ENCODE results near the gene SAMD3. TPM values are rescaled to one million over a fixed set of nuclear protein-coding genes. Genes with fewer than 3 reads are reported as not detected.

The SAMD3 gene
- total RNA-seq, 1 donor from 2014 or later = not detected

DNA sequence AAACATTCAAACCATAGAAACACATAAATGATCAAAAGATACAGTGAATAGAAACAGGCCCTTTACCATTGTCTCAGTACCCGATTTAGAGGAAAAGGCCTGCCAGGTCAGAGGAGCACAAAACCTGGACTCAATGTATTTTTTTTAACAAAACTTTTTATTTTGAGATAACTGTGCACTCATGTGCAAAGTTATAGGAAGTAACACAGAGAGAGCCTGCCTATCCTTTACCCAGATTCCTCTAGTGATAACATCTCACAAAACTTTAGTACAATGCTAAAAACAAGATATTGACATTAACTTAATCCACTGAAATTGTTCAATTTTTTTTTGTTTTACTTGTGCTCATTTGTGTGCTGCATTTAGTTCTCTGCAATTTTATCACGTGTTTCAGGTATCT is 36.8 kb upstream of the SAMD3 start:
- Histone ChIP-seq H3K27ac (no peak overlapping the region), H3K4me1 (no peaks in the 10 kb centered on the region), H3K9me3 (no peaks in the 10 kb centered on the region), H3K4me3 (no peak overlapping the region), H3K36me3 (no peaks in the 10 kb centered on the region), H3K27me3 (no peaks in the 10 kb centered on the region)
- TF ChIP-seq, protein P1, sequence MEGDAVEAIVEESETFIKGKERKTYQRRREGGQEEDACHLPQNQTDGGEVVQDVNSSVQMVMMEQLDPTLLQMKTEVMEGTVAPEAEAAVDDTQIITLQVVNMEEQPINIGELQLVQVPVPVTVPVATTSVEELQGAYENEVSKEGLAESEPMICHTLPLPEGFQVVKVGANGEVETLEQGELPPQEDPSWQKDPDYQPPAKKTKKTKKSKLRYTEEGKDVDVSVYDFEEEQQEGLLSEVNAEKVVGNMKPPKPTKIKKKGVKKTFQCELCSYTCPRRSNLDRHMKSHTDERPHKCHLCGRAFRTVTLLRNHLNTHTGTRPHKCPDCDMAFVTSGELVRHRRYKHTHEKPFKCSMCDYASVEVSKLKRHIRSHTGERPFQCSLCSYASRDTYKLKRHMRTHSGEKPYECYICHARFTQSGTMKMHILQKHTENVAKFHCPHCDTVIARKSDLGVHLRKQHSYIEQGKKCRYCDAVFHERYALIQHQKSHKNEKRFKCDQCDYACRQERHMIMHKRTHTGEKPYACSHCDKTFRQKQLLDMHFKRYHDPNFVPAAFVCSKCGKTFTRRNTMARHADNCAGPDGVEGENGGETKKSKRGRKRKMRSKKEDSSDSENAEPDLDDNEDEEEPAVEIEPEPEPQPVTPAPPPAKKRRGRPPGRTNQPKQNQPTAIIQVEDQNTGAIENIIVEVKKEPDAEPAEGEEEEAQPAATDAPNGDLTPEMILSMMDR (IDR thresholded peaks at IDR 0.05) = no peak
- no peak for DNase-seq (ENCODE audit: low spot score in 2 of 2)
- intact Hi-C loops (cut with DNase I) = no loop called here

DNA sequence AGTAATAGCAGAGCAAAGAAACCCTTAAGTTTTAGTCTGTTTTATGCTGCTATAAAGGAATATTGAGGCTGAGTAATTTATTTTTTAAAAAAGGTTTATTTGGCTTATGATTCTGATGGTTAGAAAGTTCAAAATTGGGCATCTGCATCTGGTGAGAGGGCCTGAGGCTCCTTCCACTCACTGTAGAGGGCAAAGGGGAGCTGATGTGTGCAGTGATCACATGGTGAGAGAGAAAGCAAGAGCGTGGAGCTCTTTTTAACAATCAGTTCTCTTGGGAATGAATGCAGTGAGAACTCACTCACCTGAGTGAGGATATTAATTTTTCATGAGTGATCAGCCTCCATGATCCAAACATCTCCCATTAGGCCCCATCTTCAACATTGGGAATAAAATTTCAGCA is 36.4 kb upstream of the SAMD3 start:
- no peaks in the 10 kb centered on the region for H3K9me3 ChIP-seq
- H3K4me3 ChIP-seq = no peak overlapping the region
- no peak for DNase-seq (ENCODE audit: low spot score in 2 of 2)
- TF ChIP-seq, protein P1 (IDR thresholded peaks at IDR 0.05) = no peak
- no peak overlapping the region for H3K27ac ChIP-seq
- H3K4me1 ChIP-seq = no peaks in the 10 kb centered on the region
- intact Hi-C loops (cut with DNase I) = no loop called here
- H3K27me3 ChIP-seq = no peaks in the 10 kb centered on the region
- no peaks in the 10 kb centered on the region for H3K36me3 ChIP-seq

DNA sequence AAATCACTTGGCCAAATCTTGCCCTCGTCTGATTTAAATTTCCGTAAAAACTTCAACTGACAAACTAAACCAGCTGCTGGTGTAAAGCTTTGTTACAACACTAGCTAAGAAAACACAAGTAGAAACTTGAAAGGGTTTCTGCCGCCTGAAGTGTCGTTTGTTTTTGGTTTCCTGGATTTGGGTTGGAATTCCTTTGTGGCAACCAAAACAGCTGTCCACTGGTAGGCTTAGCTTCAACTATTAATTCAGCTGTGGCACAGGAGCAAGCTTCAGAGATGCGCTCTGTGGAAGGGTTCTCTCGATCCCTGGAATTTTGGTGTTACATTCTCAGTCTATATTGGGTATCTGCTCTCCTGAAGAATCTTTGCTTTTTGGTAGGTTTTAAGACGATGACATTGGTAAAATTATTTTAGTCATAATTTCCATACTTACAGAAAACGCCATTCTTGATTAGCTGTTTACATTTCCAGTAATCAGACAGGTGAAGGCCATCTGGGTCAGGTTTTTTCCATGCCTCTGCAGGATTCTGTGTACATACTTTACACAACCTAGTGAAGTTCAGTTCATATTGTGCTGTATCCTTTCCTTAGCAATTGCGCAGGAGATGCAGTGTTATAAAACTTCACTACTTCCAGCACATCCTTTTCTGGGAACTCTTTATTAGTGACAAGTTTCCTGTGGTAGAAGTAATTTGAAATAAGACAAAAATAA is 29.9 kb upstream of the SAMD3 start:
- Histone ChIP-seq H3K4me3 (no peak overlapping the region), H3K27me3 (no peaks in the 10 kb centered on the region), H3K36me3 (no peaks in the 10 kb centered on the region), H3K9me3 (no peaks in the 10 kb centered on the region), H3K27ac (no peak overlapping the region), H3K4me1 (no peaks in the 10 kb centered on the region)
- intact Hi-C loops (cut with DNase I) = loop anchor here (1.0 kb wide), 1 partner anchor 24 kb away; no protein-coding TSS in a partner anchor
- TF ChIP-seq, protein P1 (IDR thresholded peaks at IDR 0.05) = no peak
- no peak for DNase-seq (ENCODE audit: low spot score in 2 of 2)

DNA sequence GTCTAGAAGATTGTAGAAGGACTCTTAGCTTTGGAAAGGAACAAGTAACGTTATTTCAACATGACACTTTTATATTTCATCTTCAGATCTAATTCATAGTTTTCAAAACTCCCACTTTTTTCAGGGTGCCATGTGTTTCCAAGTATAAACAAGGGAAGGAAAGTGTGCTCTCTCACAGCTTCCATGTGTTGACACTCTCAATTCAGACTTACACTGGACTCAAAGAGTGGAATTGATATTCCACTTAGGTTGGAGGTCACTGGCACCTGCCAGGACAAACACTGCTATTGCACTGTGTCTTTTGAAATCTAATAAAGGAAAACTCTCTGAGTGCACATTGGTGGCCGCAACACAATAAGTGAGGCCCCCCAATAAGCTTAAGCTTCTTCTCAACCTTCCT is 22.5 kb upstream of the SAMD3 start:
- TF ChIP-seq, protein P1 (IDR thresholded peaks at IDR 0.05) = no peak
- DNase-seq (ENCODE audit: low spot score in 2 of 2) = no peak
- H3K4me1 ChIP-seq = no peaks in the 10 kb centered on the region
- no peak overlapping the region for H3K27ac ChIP-seq
- H3K9me3 ChIP-seq = no peaks in the 10 kb centered on the region
- no peaks in the 10 kb centered on the region for H3K36me3 ChIP-seq
- H3K27me3 ChIP-seq = no peaks in the 10 kb centered on the region
- no peak overlapping the region for H3K4me3 ChIP-seq
- intact Hi-C loops (cut with DNase I) = no loop called here

DNA sequence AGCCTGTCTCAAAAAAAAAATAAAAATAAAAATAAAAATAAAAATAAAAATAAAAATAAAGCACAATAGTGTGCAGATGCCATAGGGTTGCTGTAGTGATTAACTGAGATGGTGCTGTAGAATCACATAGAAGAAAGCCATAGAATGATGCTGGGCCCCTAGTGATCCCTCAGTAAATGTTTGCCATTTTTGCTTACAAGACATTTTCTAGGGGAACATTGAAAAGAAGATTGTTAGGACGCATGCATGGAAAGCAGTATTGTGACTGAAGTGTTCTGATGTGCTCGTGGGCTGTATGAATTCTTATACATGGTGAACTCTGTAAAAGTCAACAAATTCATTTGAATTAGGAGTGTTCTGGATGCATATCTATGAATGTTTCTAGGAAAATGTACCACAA is 22.0 kb upstream of the SAMD3 start:
- TF ChIP-seq, protein P1 (IDR thresholded peaks at IDR 0.05) = no peak
- intact Hi-C loops (cut with DNase I) = no loop called here
- no peaks in the 10 kb centered on the region for H3K9me3 ChIP-seq
- no peaks in the 10 kb centered on the region for H3K36me3 ChIP-seq
- no peaks in the 10 kb centered on the region for H3K4me1 ChIP-seq
- DNase-seq (ENCODE audit: low spot score in 2 of 2) = no peak
- H3K4me3 ChIP-seq = no peak overlapping the region
- no peak overlapping the region for H3K27ac ChIP-seq
- no peaks in the 10 kb centered on the region for H3K27me3 ChIP-seq

DNA sequence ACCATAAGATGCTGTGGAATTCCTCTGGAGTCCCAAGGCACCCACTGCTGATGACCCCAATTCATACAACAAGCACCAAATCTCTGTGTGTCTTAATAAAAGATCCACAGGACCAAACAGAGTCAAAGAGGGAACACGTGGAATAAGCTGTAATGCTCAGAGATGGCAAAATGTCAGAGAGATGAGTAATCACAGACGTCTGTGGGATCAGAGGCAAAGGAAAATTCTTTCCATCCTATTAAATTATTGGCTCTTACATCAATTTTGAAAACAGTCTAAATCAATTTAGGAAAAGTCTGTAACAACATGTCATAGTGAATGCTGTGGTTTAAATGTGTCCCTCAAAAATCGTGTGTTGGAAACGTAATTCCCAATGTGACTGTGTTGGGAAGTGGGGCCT is 17.5 kb upstream of the SAMD3 start:
- no peak overlapping the region for H3K27ac ChIP-seq
- no peak for DNase-seq (ENCODE audit: low spot score in 2 of 2)
- no peaks in the 10 kb centered on the region for H3K36me3 ChIP-seq
- TF ChIP-seq, protein P1 (IDR thresholded peaks at IDR 0.05) = no peak
- no peaks in the 10 kb centered on the region for H3K27me3 ChIP-seq
- no peaks in the 10 kb centered on the region for H3K4me1 ChIP-seq
- intact Hi-C loops (cut with DNase I) = no loop called here
- H3K4me3 ChIP-seq = no peak overlapping the region
- no peaks in the 10 kb centered on the region for H3K9me3 ChIP-seq
